GM10248 (cell line): ENCODE data around the gene SERPINB10.

ENCODE experiments used
- CTCF ChIA-PET: fragments of 300-600 bp; sonication (Branson Sonifier 250); formaldehyde crosslinking; extraction: SDS; loops from one replicate; lab custom pipeline; 2021; ENCODE audit warnings: antibody characterized with exemption; lab: Yijun Ruan, JAX
- POLR2A ChIA-PET: fragments of 350-650 bp; sonication (Branson Sonifier 250); formaldehyde crosslinking; extraction: SDS; loops from one replicate; lab custom pipeline; 2020; ENCODE audit warnings: antibody characterized with exemption; lab: Yijun Ruan, JAX
- DNase-seq: peaks from one replicate; pipeline ENCODE4 v3.0.0; 2012; ENCODE audit errors: extremely low spot score
- CTCF ChIP-seq: IDR thresholded peaks from 2 replicates; pipeline ENCODE4 v1.5.1; 2012; ENCODE audit warnings: mild to moderate bottlenecking, low read depth; ENCODE audit errors: extremely low read depth, missing control alignments, control extremely low read depth

The SERPINB10 gene

GRCh38 chr18:63969942-63970808 lies 62.4 kb downstream of the SERPINB10 start, which contains the start of gene SERPINB8:
Gene SERPINB8, plus strand, starts transcription at chr18:63970081. Its CDS starts 8,228 bp downstream, at chr18:63978309.
- peak; percentile 83 for DNase-seq
- TF ChIP-seq CTCF, result no peak
- ChIA-PET CTCF (interaction anchor here (0.7 to 1.1 kb wide), 4 partner anchors 12 to 34 kb away, joined by 3 to 6 read pairs (median 3); no protein-coding TSS in a partner anchor), POLR2A (interaction anchor here (0.6 to 1.1 kb wide), 5 partner anchors 10 to 33 kb away, joined by 3 to 5 read pairs (median 3); partner anchors contain the start of gene HMSD)

GRCh38 chr18:63970809-63971205 lies 63.0 kb downstream of the SERPINB10 start:
- ChIA-PET CTCF (interaction anchor here (0.7 to 1.1 kb wide), 4 partner anchors 12 to 34 kb away, joined by 3 to 6 read pairs (median 3); no protein-coding TSS in a partner anchor), POLR2A (interaction anchor here (0.7 to 1.1 kb wide), 4 partner anchors 11 to 34 kb away, joined by 3 to 5 read pairs (median 3); partner anchors contain the start of gene HMSD)
- TF ChIP-seq CTCF, result no peak
- no peak for DNase-seq

GRCh38 chr18:63971320-63972001 lies 63.7 kb downstream of the SERPINB10 start:
- ChIA-PET CTCF (no interaction called here), POLR2A (no interaction called here)
- no peak for TF ChIP-seq CTCF
- DNase-seq, result no peak

GRCh38 chr18:63972002-63972376 lies 64.2 kb downstream of the SERPINB10 start:
- ChIA-PET POLR2A (no interaction called here), CTCF (no interaction called here)
- DNase-seq, result no peak

GRCh38 chr18:63974991-63975390 lies 67.2 kb downstream of the SERPINB10 start:
- ChIA-PET POLR2A (no interaction called here), CTCF (interaction anchor here (0.8 to 4.8 kb wide), 11 partner anchors 10 to 457 kb away, joined by 3 to 48 read pairs (median 4); no protein-coding TSS in a partner anchor)
- peak; percentile 47 for TF ChIP-seq CTCF
- DNase-seq, result no peak

More at GRCh38 chr18:63972002-63972376, 64.2 kb downstream of the SERPINB10 start:
- no peak for TF ChIP-seq CTCF

GRCh38 chr18:63975628-63976027 lies 67.9 kb downstream of the SERPINB10 start:
- no peak for TF ChIP-seq CTCF
- ChIA-PET CTCF (interaction anchor here (0.7 to 4.8 kb wide), 11 partner anchors 10 to 457 kb away, joined by 3 to 48 read pairs (median 4); no protein-coding TSS in a partner anchor), POLR2A (no interaction called here)
- no peak for DNase-seq
